K562 (cell line): ENCODE data around the gene IGF2BP1. TPM values are rescaled to one million over a fixed set of nuclear protein-coding genes. Genes with fewer than 3 reads are reported as not detected.

Experiments used
- ATAC-seq: fragments of 200-7000 bp; cut with Tn5 transposase; 3 replicates; pipeline ENCODE4 v1.9.1; 2020; ENCODE audit warnings: moderate library complexity
- BruUV-seq: library from RNA; stranded (reverse); fragments of 400-500 nt; replicated peaks from 2 replicates; lab custom pipeline; 2021; lab: Mats Ljungman, UMichigan
- CTCF ChIA-PET: fragments of 300-600 bp; formaldehyde crosslinking; extraction: SDS; loops from one replicate; lab custom pipeline; 2021; ENCODE audit warnings: low intra/inter-chr PET ratio; lab: Yijun Ruan, JAX
- POLR2A ChIA-PET: fragments of 300-600, 350-650 bp; sonication (Branson Sonifier 250); formaldehyde crosslinking; extraction: SDS; loops from one replicate; lab custom pipeline; 2021; ENCODE audit warnings: antibody characterized with exemption, inconsistent platforms; lab: Yijun Ruan, JAX
- DNase-seq, 4 experiments: peaks; one replicate each; pipeline versions ENCODE4 v3.0.0 to v3.0.0-alpha.2; 2011 to 2018; ENCODE audit warnings: low spot score in 3 of 4, mixed read lengths in 3 of 4; ENCODE audit errors: extremely low read depth in 1 of 4
- FAIRE-seq: peaks from 2 replicates; lab custom pipeline; 2011; peaks lifted over from hg19 to GRCh38; lab: Jason Lieb, UNC
- H2AFZ ChIP-seq: 2 replicates; pipeline ENCODE4 v1.6.0; 2011; ENCODE audit warnings: low read depth, low read length, control low read depth, inconsistent platforms
- H3K27ac ChIP-seq: fragments of 200-600 bp; 3 replicates; pipeline ENCODE4 v1.8.0; 2011; ENCODE audit warnings: low read depth, mild to moderate bottlenecking, control low read depth, inconsistent platforms, low read length, moderate library complexity, mixed read lengths; ENCODE audit errors: extremely low read depth
- H3K27me3 ChIP-seq, 2 experiments: fragments of 300-600 bp in 1 of 2; 2 replicates in 1 of 2; 3 replicates in 1 of 2; pipeline versions ENCODE4 v1.6.0 to v1.8.0; 2011; ENCODE audit warnings: inconsistent platforms in 2 of 2, low read length in 2 of 2, mild to moderate bottlenecking in 1 of 2, mixed read lengths in 1 of 2, moderate library complexity in 1 of 2; ENCODE audit not compliant: control insufficient read depth in 2 of 2, insufficient read depth in 2 of 2
- H3K36me3 ChIP-seq: fragments of 300-600 bp; 3 replicates; pipeline ENCODE4 v1.8.0; 2011; ENCODE audit warnings: mild to moderate bottlenecking, low read length, inconsistent platforms; ENCODE audit not compliant: control insufficient read depth, insufficient read depth
- H3K4me1 ChIP-seq, 2 experiments: fragments of 200-600 bp in 1 of 2; replicated peaks in 1 of 2; 2 replicates in 1 of 2; 3 replicates in 1 of 2; pipeline versions ENCODE4 v1.5.1 to v1.8.0; 2011; ENCODE audit warnings: inconsistent platforms in 2 of 2, low read length in 2 of 2, mild to moderate bottlenecking in 1 of 2, mixed read lengths in 1 of 2, moderate library complexity in 1 of 2; ENCODE audit not compliant: control insufficient read depth in 2 of 2, insufficient read depth in 2 of 2
- H3K4me2 ChIP-seq: 2 replicates; pipeline ENCODE4 v1.6.1; 2011; ENCODE audit warnings: low read length, control low read depth, inconsistent platforms, mixed read lengths; ENCODE audit not compliant: insufficient read depth
- H3K4me3 ChIP-seq: fragments of 200-600 bp; sonication (generic), shearing (Covaris generic); 2 replicates; pipeline ENCODE4 v1.5.1; 2016; ENCODE audit warnings: control low read depth, inconsistent platforms
- H3K79me2 ChIP-seq: fragments of 200-600 bp; 3 replicates; pipeline ENCODE4 v1.8.0; 2011; ENCODE audit warnings: low read length, inconsistent platforms; ENCODE audit not compliant: control insufficient read depth, insufficient read depth
- H3K9ac ChIP-seq, 2 experiments: 2 replicates each; pipeline versions ENCODE4 v1.6.0 to v1.6.1; 2011; ENCODE audit warnings: low read depth in 2 of 2, low read length in 2 of 2, control low read depth in 1 of 2, inconsistent platforms in 1 of 2, mild to moderate bottlenecking in 1 of 2, mixed read lengths in 1 of 2; ENCODE audit not compliant: insufficient read depth in 1 of 2
- H3K9me1 ChIP-seq: one replicate; pipeline ENCODE4 v1.6.0; 2011; ENCODE audit warnings: inconsistent platforms, mild to moderate bottlenecking, low read length, moderate library complexity; ENCODE audit not compliant: control insufficient read depth, insufficient read depth
- H3K9me3 ChIP-seq: replicated peaks from 2 replicates; pipeline ENCODE4 v1.5.1; 2011; ENCODE audit warnings: low read depth, low read length, inconsistent platforms; ENCODE audit not compliant: control insufficient read depth, insufficient read depth
- H4K20me1 ChIP-seq: replicated peaks from 2 replicates; pipeline ENCODE4 v1.6.1; 2011; ENCODE audit warnings: low read length, inconsistent platforms, mixed read lengths; ENCODE audit not compliant: control insufficient read depth, insufficient read depth
- CREB5 ChIP-seq: fragments of 250-450 bp; sonication (Bioruptor Pico); IDR thresholded peaks from 2 replicates; pipeline ENCODE4 v1.5.0; 2020; ENCODE audit warnings: mild to moderate bottlenecking
- FOXK2 ChIP-seq, 2 experiments: fragments of 450-650 bp; IDR thresholded peaks in 1 of 2; conservative IDR thresholded peaks in 1 of 2; 2 replicates each; pipeline ENCODE4 v1.6.1; 2016; ENCODE audit warnings: low read depth in 2 of 2, mild to moderate bottlenecking in 1 of 2
- GTF2A2 ChIP-seq: IDR thresholded peaks from 2 replicates; pipeline ENCODE4 v1.6.1; 2016; ENCODE audit warnings: mild to moderate bottlenecking, missing genetic modification characterization, missing compliant biosample characterization
- HMGN3 ChIP-seq: IDR thresholded peaks from 2 replicates; pipeline ENCODE4 v1.6.1; 2011; ENCODE audit warnings: borderline replicate concordance, low read depth, mild to moderate bottlenecking, mixed read lengths, low read length; ENCODE audit not compliant: insufficient read length; ENCODE audit errors: extremely low read depth
- KAT7 ChIP-seq: sonication (generic); formaldehyde crosslinking; IDR thresholded peaks from 2 replicates; pipeline ENCODE4 v1.8.0; 2022; ENCODE audit warnings: missing genetic modification reagents, mild to moderate bottlenecking, borderline replicate concordance
- KDM4B ChIP-seq, 2 experiments: fragments of 450-650 bp in 1 of 2; sonication (generic) in 1 of 2; IDR thresholded peaks; 2 replicates each; pipeline ENCODE4 v1.6.1; 2016 to 2017; ENCODE audit warnings: borderline replicate concordance in 2 of 2, antibody characterized with exemption in 1 of 2, low read depth in 1 of 2, mild to moderate bottlenecking in 1 of 2
- MAFG ChIP-seq: fragments of 450-650 bp; conservative IDR thresholded peaks from 2 replicates; pipeline ENCODE4 v1.6.1; 2016; ENCODE audit warnings: missing genetic modification characterization, missing compliant biosample characterization
- MBD2 ChIP-seq: sonication (generic); IDR thresholded peaks from 2 replicates; pipeline ENCODE4 v1.6.1; 2016; ENCODE audit warnings: low read depth, borderline replicate concordance
- NCOA4 ChIP-seq: fragments of 450-650 bp; IDR thresholded peaks from 2 replicates; pipeline ENCODE4 v1.6.1; 2018; ENCODE audit warnings: mild to moderate bottlenecking; ENCODE audit not compliant: partially characterized antibody
- SMARCB1 ChIP-seq: IDR thresholded peaks from 2 replicates; pipeline ENCODE4 v1.6.1; 2011; ENCODE audit warnings: improper control_type of control experiment, low read depth; ENCODE audit not compliant: insufficient read length
- TEAD4 ChIP-seq, 2 experiments: sonication (generic) in 1 of 2; formaldehyde crosslinking in 1 of 2; IDR thresholded peaks; 2 replicates each; pipeline versions ENCODE4 v1.6.1 to v1.8.0; 2012 to 2022; ENCODE audit warnings: borderline replicate concordance in 1 of 2, inconsistent platforms in 1 of 2, low read length in 1 of 2, mild to moderate bottlenecking in 1 of 2, missing genetic modification reagents in 1 of 2
- in situ Hi-C: fragments of 300-500 bp; cut with MboI; formaldehyde crosslinking; loops from 4 replicates; pipeline ENCODE4 v1.15.0; 2018; ENCODE audit warnings: inconsistent platforms, mixed read lengths
- intact Hi-C: fragments of 100-400 bp; cut with micrococcal nuclease; formaldehyde crosslinking; loops from 2 replicates; pipeline ENCODE4 v1.14.2; 2022
- polyA plus RNA-seq, 8 experiments: library from polyadenylated mRNA; depleted of rRNA in 4 of 8; stranded (reverse) in 5 of 8; unstranded in 3 of 8; fragments of >200 nt; fragmentation: Nextera tagmentation in 2 of 8; fragmentation: Illumina TruSeq in 1 of 8; extraction: Ambion mirVana in 2 of 8; extraction: Trizol in 1 of 8; gene quantifications; 2 replicates each; pipeline versions ENCODE4 v1.2.1 to v1.2.3, GENCODE V29; 2011 to 2014; ENCODE audit warnings: inconsistent platforms in 1 of 8, missing spikeins in 1 of 8
- total RNA-seq, 7 experiments: library from RNA; depleted of rRNA in 6 of 7; stranded (reverse); fragments of >200 nt in 6 of 7; fragmentation: Illumina TruSeq in 2 of 7; extraction: Trizol in 2 of 7; gene quantifications; 2 replicates each; pipeline versions ENCODE4 v1.2.1 to v1.2.3, GENCODE V29; 2011 to 2021; ENCODE audit warnings: low replicate concordance in 1 of 7

The IGF2BP1 gene
- total and polyA plus RNA-seq, 9 of the 15 experiments (the other 6 are each of a cell fraction or from before 2014, with no cell fraction given) = 13.0 to 318 (median 53.6) TPM

DNA sequence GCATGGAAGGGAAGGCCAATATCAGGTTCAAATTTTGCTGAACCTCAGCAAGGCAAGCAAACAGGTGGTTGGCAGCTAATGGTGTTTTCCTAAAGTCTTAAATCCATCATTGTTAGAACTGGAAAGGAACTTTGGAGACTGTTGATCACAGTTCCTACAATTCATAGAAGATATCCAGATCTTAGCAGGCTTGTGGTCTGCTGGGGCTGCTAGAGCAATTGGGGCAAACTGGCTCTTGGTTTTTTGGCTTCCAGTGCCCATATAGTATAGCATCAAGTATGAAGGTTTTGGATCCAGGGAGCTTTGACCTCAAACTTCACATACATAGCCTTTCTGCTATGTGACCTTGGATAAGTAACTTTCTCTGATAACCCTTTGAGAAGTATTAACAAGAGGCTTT is 49.7 kb downstream of the IGF2BP1 start:
- Histone ChIP-seq H3K9me1 (no peaks in the 10 kb centered on the region), H3K27ac (no peak overlapping the region), H3K4me3 (no peak overlapping the region), H4K20me1 (0 out of 2 replicates have a peak, but pooled peaks cover 2% of the 10 kb centered on the region), H3K27me3 (no peaks in the 10 kb centered on the region), H3K9ac (no peak overlapping the region), H3K9me3 (no peaks in the 10 kb centered on the region), H3K36me3 (peaks cover 98% of the 10 kb centered on the region), H3K79me2 (no peaks in the 10 kb centered on the region), H2AFZ (no peak overlapping the region), H3K4me2 (no peak overlapping the region), H3K4me1 (no peaks in the 10 kb centered on the region)
- BruUV-seq = no TSS peak
- intact Hi-C loops (no loop called here), in situ Hi-C loops (loop anchor here (25.0 kb wide), 1 partner anchor 360 kb away; no protein-coding TSS in a partner anchor)
- FAIRE-seq (no peak), DNase-seq (no peak), ATAC-seq (no peak)
- POLR2A ChIA-PET = interaction anchor here (0.6 to 1.2 kb wide), 4 partner anchors 9 to 179 kb away, joined by 3 to 6 read pairs (median 3); no protein-coding TSS in a partner anchor
- CTCF ChIA-PET = no interaction called here
- TF ChIP-seq CREB5 (CRISPR knock-in tag) = no peak
- TF ChIP-seq MBD2 = no peak
- TF ChIP-seq TEAD4 (IDR thresholded peaks at IDR 0.05; ENCODE audit: low read length) = no peak
- no peak for TF ChIP-seq TEAD4 (CRISPR knock-in tag; IDR thresholded peaks at IDR 0.05; ENCODE audit: borderline replicate concordance)
- no peak for TF ChIP-seq SMARCB1
- no peak for TF ChIP-seq KDM4B (IDR thresholded peaks at IDR 0.05; ENCODE audit: borderline replicate concordance in 2 of 2, low read depth in 1 of 2)
- TF ChIP-seq MAFG = no peak
- TF ChIP-seq KAT7 (CRISPR knock-in tag) = no peak
- no peak for TF ChIP-seq GTF2A2 (tag)
- no peak for TF ChIP-seq NCOA4
- no peak for TF ChIP-seq FOXK2 (conservative IDR thresholded peaks at IDR 0.05 in 1 of 2, IDR thresholded peaks at IDR 0.05 in 1 of 2; ENCODE audit: low read depth in 2 of 2)
- TF ChIP-seq HMGN3 = no peak
